Esophagus muscularis mucosa (tissue), 4 donors: ENCODE data around the gene ODF2. TPM values are rescaled to one million over a fixed set of nuclear protein-coding genes. Genes with fewer than 3 reads are reported as not detected.
"Not testable (repeated sequence)": the region's sequence is repeated elsewhere in the genome, so short reads cannot be mapped to it uniquely, and the experiment has no call there.

Experiments used
- DNase-seq: peaks from one replicate; pipeline ENCODE4 v3.0.0-alpha.2; 2017; ENCODE audit errors: extremely low spot score
- H3K27ac ChIP-seq, 4 donors: fragments of 200-600 bp; sonication (generic); replicated peaks in 1 of 4; 1 replicate in 3 of 4; 2 replicates in 1 of 4; pipeline ENCODE4 v1.5.1; 2016 to 2019; ENCODE audit warnings: mild to moderate bottlenecking in 1 of 4
- H3K27me3 ChIP-seq, 4 donors: fragments of 200-600 bp; sonication (generic); one replicate each; pipeline versions ENCODE4 v1.5.1 to v1.6.0; 2016 to 2019
- H3K36me3 ChIP-seq, 4 donors: fragments of 200-600 bp; sonication (generic); one replicate each; pipeline ENCODE4 v1.5.1; 2016 to 2019
- H3K4me1 ChIP-seq, 4 donors: fragments of 200-600 bp; sonication (generic); one replicate each; pipeline ENCODE4 v1.5.1; 2016 to 2019
- H3K4me3 ChIP-seq, 4 donors: fragments of 200-600 bp; sonication (generic); 1 replicate in 2 of 4; 2 replicates in 2 of 4; pipeline ENCODE4 v1.5.1; 2016 to 2019; ENCODE audit warnings: mild to moderate bottlenecking in 4 of 4, moderate library complexity in 1 of 4
- H3K9me3 ChIP-seq, 4 donors: fragments of 200-600 bp; sonication (generic); 1 replicate in 3 of 4; 2 replicates in 1 of 4; pipeline ENCODE4 v1.5.1; 2016 to 2019
- EP300 ChIP-seq: sonication (generic); formaldehyde crosslinking; IDR thresholded peaks from one replicate; pipeline ENCODE4 v1.6.1; 2017; ENCODE audit warnings: antibody characterized with exemption
- POLR2A ChIP-seq: fragments of 450-650 bp; IDR thresholded peaks from one replicate; pipeline ENCODE4 v1.6.1; 2017; ENCODE audit warnings: antibody characterized with exemption, moderate library complexity, mild to moderate bottlenecking, low read depth
- POLR2AphosphoS5 ChIP-seq, 2 donors: sonication (generic); formaldehyde crosslinking; IDR thresholded peaks; one replicate each; pipeline ENCODE4 v1.6.1; 2017; ENCODE audit warnings: antibody characterized with exemption in 2 of 2
- WGBS: methylation state at CpG from one replicate; pipeline ENCODE4 v1.1.5; 2018; 5-methylcytosine and 5-hydroxymethylcytosine counted together
- intact Hi-C: fragments of 100-400 bp; cut with DNase I; formaldehyde crosslinking; loops from one replicate; pipeline ENCODE4 v1.15.1; 2023
- total RNA-seq, 4 donors: library from RNA; depleted of rRNA; stranded (reverse); fragments of >200 nt; gene quantifications; one replicate each; pipeline versions ENCODE4 v1.1.0 to v1.2.1, GENCODE V29; 2016
- TF ChIP-seq, protein P1 (sequence below), 3 experiments: fragments of 200-600 bp in 2 of 3; fragments of 450-650 bp in 1 of 3; sonication (generic) in 2 of 3; IDR thresholded peaks; one replicate each; pipeline ENCODE4 v1.5.1; 2017 to 2019; ENCODE audit warnings: antibody characterized with exemption in 3 of 3, mild to moderate bottlenecking in 2 of 3, moderate library complexity in 1 of 3

The ODF2 gene
- total RNA-seq, 4 donors from 2014 or later, result 18.1 to 34.3 (median 23.0) TPM

DNA sequence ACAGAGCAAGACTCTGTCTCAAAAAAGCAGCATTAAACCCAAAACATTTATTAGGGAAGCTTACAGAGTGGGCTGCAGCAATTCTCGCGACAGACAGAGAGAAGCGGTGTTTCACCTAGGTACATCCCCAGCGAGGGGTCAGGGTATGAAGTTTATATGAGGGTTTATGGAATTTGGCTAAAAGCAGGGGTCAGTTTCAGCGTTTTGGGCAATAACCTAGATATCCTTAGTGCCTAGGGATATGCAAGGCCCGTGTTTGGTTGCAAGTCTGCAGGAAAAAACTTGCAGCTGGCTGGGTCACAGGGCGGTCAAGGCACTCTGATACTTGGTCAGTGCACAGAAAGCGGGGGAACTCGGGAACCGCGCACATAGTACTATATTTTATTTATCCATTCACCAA, 48.1 kb downstream of the ODF2 start:
- intact Hi-C loops, result no loop called here
- Histone ChIP-seq H3K36me3 (peaks cover 2 to 35% (median 28%) of the 10 kb centered on the region in 4 donors), H3K4me3 (peak overlapping the region; percentile 73 to 88 (median 79)), H3K9me3 (no peaks in the 10 kb centered on the region), H3K27ac (peak overlapping the region; percentile 83 to 91 (median 84)), H3K27me3 (no peaks in the 10 kb centered on the region), H3K4me1 (peaks cover 20 to 26% (median 23%) of the 10 kb centered on the region in 4 donors)
- no peak for DNase-seq
- WGBS, result 15% methylated on average over 11 of the region's 11 CpGs
- TF ChIP-seq POLR2AphosphoS5 (IDR thresholded peaks at IDR 0.05), result no peak
- TF ChIP-seq, protein P1, sequence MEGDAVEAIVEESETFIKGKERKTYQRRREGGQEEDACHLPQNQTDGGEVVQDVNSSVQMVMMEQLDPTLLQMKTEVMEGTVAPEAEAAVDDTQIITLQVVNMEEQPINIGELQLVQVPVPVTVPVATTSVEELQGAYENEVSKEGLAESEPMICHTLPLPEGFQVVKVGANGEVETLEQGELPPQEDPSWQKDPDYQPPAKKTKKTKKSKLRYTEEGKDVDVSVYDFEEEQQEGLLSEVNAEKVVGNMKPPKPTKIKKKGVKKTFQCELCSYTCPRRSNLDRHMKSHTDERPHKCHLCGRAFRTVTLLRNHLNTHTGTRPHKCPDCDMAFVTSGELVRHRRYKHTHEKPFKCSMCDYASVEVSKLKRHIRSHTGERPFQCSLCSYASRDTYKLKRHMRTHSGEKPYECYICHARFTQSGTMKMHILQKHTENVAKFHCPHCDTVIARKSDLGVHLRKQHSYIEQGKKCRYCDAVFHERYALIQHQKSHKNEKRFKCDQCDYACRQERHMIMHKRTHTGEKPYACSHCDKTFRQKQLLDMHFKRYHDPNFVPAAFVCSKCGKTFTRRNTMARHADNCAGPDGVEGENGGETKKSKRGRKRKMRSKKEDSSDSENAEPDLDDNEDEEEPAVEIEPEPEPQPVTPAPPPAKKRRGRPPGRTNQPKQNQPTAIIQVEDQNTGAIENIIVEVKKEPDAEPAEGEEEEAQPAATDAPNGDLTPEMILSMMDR (IDR thresholded peaks at IDR 0.05), result no peak
- no peak for TF ChIP-seq POLR2A
- no peak for TF ChIP-seq EP300

DNA sequence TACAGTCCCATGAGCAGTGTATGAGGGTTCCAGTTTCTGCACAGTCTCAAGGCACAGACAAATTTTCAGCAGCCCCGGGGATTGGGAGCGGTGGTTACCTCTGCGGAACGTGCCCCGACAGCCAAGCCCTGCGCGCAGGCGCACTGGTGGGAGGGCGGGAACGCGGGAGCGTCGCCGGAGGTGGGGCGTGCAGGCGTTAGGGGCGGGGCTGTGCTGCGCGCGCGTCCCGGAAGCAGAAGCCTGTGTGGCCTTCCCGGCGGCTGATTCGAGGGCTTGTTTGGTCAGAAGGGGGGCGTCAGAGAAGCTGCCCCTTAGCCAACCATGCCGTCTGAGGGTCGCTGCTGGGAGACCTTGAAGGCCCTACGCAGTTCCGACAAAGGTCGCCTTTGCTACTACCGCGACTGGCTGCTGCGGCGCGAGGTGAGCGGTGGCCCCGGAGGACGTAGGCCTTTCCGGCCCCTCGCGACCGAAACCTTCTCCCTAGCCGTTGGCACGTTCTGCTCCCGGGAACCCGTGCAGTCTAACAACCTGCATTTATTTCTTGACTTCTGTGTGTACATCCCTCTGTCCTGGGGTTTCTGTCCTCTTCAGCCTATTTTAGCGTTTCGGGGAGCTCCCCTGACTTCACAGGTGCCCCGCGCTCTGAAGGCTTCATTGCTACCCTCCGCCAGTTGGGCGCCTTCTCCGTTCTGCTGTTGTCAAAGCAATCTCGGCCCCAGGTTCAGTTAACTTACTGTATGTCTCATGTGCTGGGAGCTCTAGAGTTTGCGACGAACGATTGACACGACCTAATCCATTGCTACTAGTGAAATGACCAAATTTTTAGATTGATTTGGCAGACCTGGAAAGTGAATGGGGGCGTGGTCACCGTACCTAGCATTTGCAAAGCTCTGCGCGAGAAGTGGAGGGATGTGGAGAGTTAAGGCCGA, 48.9 kb downstream of the ODF2 start, which contains the start of gene GLE1:
Gene GLE1, plus strand, starts transcription at position 235 of the 929 bp plus-strand sequence. Its CDS starts 87 bp downstream, at position 322.
- Histone ChIP-seq H3K27me3 (no peaks in the 10 kb centered on the region), H3K36me3 (peaks cover 8 to 35% (median 28%) of the 10 kb centered on the region in 4 donors), H3K4me3 (peak within 1 kb of the TSS; percentile 73 to 88 (median 79)), H3K27ac (peak within 1 kb of the TSS; percentile 83 to 91 (median 84)), H3K9me3 (no peaks in the 10 kb centered on the region), H3K4me1 (peaks cover 20 to 26% (median 23%) of the 10 kb centered on the region in 4 donors)
- 0% methylated on average over 27 of the region's 64 CpGs for WGBS
- peak; percentile 98 for DNase-seq
- intact Hi-C loops, result no loop called here
- TF ChIP-seq EP300, result no peak
- peak; percentile 90 to 95 for TF ChIP-seq POLR2AphosphoS5 (IDR thresholded peaks at IDR 0.05)
- TF ChIP-seq, protein P1 (IDR thresholded peaks at IDR 0.05), result peak in 1 of 3 experiments; percentile 16
- no peak for TF ChIP-seq POLR2A

DNA sequence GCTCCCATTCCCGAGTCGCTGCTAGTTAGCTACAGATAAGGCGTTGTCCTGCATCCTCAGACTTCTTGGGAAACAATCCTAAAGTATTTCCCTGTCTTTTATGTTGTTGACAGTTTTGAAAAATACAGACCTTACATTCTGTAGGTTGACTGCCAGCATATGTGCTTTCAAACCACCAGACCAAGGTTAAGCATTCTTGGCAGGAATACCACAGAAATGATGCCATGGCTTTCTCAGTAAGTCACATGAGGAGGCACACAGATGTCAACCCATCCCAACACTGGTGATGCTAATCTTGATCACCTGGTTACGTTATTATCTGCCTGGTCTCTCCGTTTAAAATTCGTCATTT, 49.6 kb downstream of the ODF2 start:
- Histone ChIP-seq H3K9me3 (no peaks in the 10 kb centered on the region), H3K4me3 (peak overlapping the region; percentile 73 to 88 (median 79)), H3K4me1 (peaks cover 20 to 26% (median 23%) of the 10 kb centered on the region in 4 donors), H3K27me3 (no peaks in the 10 kb centered on the region), H3K27ac (peak overlapping the region; percentile 83 to 91 (median 84)), H3K36me3 (peaks cover 14 to 35% (median 28%) of the 10 kb centered on the region in 4 donors)
- intact Hi-C loops, result no loop called here
- TF ChIP-seq, protein P1 (IDR thresholded peaks at IDR 0.05), result no peak
- no peak for TF ChIP-seq POLR2AphosphoS5 (IDR thresholded peaks at IDR 0.05)
- TF ChIP-seq POLR2A, result no peak
- TF ChIP-seq EP300, result no peak
- DNase-seq, result no peak
- 34% methylated on average over 6 of the region's 6 CpGs for WGBS

DNA sequence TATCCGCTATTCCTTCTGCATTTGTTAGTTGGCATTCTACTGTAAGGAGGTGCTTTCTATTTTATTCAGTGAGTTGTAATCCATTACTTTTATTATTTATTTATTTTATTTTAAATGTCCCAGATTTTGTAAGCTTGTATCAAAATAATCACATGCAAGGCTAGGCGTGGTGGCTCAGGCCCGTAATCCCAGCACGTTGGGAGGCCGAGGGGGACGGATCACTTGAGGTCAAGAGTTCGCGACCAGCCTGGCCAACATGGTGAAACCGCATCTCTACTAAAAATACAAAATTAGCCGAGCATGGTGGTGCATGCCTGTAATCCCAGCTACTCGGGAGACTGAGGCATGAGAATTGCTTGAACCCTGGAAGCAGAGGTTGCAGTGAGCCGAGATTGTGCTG, 50.1 kb downstream of the ODF2 start:
- Histone ChIP-seq H3K36me3 (peaks cover 14 to 35% (median 29%) of the 10 kb centered on the region in 4 donors), H3K4me1 (peaks cover 20 to 26% (median 23%) of the 10 kb centered on the region in 4 donors), H3K4me3 (peak overlapping the region in 1 of 4 donors; percentile 73)
- H3K27ac ChIP-seq, H3K9me3 ChIP-seq, intact Hi-C loops, DNase-seq, H3K27me3 ChIP-seq: not testable (repeated sequence)
- WGBS, result 83% methylated on average over 12 of the region's 12 CpGs

DNA sequence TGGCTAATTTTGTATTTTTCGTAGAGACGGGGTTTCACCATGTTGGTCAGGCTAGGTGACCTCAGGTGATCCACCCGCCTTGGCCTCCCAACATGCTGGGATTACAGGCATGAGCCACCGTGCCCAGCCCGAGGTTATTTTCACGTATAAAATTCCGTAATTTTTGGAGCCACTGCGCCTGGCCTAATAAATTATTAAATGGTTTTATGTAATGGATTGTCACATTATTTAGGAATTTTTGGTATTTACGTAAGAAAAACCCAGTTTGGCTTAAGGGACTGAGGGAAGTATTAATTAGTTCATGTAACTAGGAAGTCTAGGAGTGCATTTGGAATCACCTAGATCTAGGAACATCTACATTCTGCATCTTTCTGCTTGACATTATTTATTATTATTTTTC, 57.0 kb downstream of the ODF2 start:
- Histone ChIP-seq H3K27ac (no peak overlapping the region), H3K27me3 (no peaks in the 10 kb centered on the region), H3K4me1 (no peaks in the 10 kb centered on the region), H3K9me3 (no peaks in the 10 kb centered on the region), H3K36me3 (peaks cover 36 to 88% (median 70%) of the 10 kb centered on the region in 4 donors), H3K4me3 (no peak overlapping the region)
- TF ChIP-seq POLR2AphosphoS5 (IDR thresholded peaks at IDR 0.05) (no peak), EP300 (no peak), POLR2A (no peak)
- TF ChIP-seq, protein P1 (IDR thresholded peaks at IDR 0.05), result no peak
- WGBS, result 93% methylated on average over 9 of the region's 9 CpGs
- DNase-seq, result no peak
- intact Hi-C loops, result no loop called here
